H7 (cell line): ENCODE results near the gene CCDC142. TPM values are rescaled to one million over a fixed set of nuclear protein-coding genes. Genes with fewer than 3 reads are reported as not detected.

Source experiments
- DNase-seq: peaks from one replicate; pipeline ENCODE4 v3.0.0; 2012
- H3K27me3 ChIP-seq: 2 replicates; pipeline ENCODE4 v1.6.0; 2011; ENCODE audit warnings: mild to moderate bottlenecking, low read length; ENCODE audit not compliant: control insufficient read depth, insufficient read depth
- H3K36me3 ChIP-seq: replicated peaks from 2 replicates; pipeline ENCODE4 v1.5.1; 2011; ENCODE audit warnings: low read length; ENCODE audit not compliant: control insufficient read depth, insufficient read depth
- H3K4me3 ChIP-seq: 2 replicates; pipeline ENCODE4 v1.5.1; 2011; ENCODE audit warnings: low read depth, mild to moderate bottlenecking, control low read depth, low read length, moderate library complexity; ENCODE audit not compliant: insufficient read depth
- total RNA-seq: library from RNA; depleted of rRNA; stranded (reverse); fragments of >200 nt; shearing (Covaris generic); gene quantifications from 2 replicates; pipeline ENCODE4 v1.2.3, GENCODE V29; 2014; rRNA removed

CCDC142 gene, protein sequence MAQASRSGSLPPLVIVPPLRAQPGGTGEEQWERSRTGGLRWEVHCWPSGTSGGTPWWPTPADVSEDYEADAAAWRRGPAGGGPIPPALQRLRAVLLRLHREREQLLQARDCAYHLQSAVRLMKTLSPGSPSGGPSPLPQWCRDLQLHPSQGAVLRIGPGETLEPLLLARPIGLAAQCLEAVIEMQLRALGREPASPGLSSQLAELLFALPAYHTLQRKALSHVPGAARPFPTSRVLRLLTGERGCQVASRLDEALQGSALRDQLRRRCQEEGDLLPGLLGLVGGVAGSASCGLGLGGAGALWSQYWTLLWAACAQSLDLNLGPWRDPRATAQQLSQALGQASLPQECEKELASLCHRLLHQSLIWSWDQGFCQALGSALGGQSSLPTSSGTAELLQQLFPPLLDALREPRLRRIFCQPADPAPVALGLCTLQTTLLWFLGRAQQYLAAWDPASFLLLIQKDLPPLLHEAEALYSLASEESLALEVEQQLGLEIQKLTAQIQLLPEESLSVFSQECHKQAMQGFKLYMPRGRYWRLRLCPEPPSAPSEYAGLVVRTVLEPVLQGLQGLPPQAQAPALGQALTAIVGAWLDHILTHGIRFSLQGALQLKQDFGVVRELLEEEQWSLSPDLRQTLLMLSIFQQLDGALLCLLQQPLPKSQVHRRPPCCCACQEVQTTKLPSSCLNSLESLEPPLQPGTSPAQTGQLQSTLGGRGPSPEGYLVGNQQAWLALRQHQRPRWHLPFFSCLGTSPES
- 9.8 and 12.0 TPM in 2 replicates for total RNA-seq

DNA sequence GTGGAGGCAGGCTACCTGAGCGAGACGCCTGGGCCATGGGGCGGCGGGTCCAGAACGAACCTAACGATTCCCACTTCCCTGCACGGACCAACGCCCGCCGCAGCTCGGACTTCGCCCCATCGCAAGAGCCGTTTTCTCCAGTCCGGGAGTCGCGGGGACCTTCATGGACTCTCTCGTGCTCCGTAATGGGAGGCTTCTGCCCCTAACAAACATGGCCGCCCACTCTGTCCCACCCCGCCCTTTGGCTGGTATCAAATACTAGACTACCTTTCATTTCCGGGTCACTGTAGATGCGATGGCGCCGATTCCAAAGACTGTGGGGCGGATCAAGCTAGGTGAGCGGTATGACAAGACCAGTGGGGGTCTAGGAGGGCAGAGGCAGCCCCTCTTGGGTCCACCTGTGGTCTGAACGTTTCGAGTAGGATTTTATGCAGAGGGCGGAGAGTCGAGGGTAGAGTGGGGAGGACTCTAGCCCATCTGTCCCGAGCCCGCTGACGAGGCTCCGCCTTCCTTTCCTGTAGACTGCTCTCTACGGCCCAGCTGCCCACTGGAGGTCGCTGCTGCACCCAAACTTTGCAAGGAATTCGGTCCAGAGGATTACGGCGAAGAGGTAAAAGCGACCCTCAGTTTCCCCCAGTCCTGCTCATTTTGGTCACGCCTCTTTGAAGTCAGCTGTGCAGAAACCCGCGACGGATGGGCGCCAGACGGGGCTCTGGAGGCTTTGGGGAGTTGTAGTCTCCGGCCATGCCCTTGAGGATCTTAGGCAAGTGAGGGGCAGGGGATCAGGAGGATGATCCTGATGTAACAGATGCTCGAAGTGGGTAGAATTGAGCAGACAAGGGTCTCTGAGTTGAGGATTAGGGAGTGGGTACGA lies at the start of gene CCDC142, which contains the start of gene TTC31:
Gene CCDC142, minus strand, starts transcription at position 198 of the 874 bp plus-strand sequence. Its CDS starts 161 bp downstream, at position 37.
Gene TTC31, plus strand, starts transcription at position 281 of the 874 bp plus-strand sequence. Its CDS starts 15 bp downstream, at position 296.
- H3K4me3 ChIP-seq = peak within 1 kb of the TSS; percentile 93
- H3K36me3 ChIP-seq = peaks cover 7% of the 10 kb centered on the region
- H3K27me3 ChIP-seq = no peaks in the 10 kb centered on the region; the same call in 1 of the 2 replicates
- DNase-seq = peak; percentile 94

DNA sequence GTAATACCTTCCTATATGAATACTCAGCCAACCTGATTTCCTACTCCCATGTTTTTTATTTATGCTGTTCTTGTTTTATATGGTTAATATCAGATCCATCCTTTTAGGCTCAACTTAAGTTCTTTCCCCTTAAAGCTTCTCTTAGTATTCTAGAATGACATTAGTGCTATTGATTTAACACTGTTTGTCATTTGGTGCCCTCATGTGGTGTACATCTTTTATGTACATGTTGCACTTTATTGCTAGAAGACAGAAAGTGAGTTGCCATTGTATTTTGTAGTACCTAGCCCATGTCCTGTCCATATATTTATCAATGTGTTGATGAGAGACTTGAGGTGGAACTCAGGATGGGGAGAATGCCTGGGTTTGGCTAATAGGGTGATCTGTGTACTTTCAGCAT lies 49.4 kb upstream of the CCDC142 start:
- Histone ChIP-seq H3K27me3 (peaks cover 5% of the 10 kb centered on the region; the same call in 1 of the 2 replicates), H3K4me3 (no peak overlapping the region), H3K36me3 (peaks cover 14% of the 10 kb centered on the region)
- DNase-seq = no peak

DNA sequence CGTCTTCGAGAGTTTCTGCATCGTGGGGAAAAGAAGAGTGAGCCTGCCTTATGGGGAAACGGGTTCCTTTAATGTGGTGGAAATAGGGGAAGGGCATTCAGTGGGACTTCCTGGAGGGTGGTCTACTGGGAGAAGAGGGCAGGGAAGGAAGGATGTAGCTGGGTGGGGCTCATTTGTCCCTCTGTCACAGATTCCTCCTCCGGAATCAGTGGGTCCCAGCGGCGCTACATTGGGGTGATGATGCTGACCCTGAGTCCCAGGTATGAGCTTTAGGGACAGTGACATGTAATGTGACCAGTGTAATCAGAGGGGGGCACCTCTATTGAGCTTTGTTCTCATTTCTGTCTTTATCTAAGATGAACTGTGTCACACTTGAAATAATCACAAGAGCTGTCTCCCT lies 48.9 kb upstream of the CCDC142 start:
- no peak for DNase-seq
- Histone ChIP-seq H3K27me3 (peaks cover 5% of the 10 kb centered on the region; the same call in 1 of the 2 replicates), H3K4me3 (no peak overlapping the region), H3K36me3 (peaks cover 20% of the 10 kb centered on the region)

DNA sequence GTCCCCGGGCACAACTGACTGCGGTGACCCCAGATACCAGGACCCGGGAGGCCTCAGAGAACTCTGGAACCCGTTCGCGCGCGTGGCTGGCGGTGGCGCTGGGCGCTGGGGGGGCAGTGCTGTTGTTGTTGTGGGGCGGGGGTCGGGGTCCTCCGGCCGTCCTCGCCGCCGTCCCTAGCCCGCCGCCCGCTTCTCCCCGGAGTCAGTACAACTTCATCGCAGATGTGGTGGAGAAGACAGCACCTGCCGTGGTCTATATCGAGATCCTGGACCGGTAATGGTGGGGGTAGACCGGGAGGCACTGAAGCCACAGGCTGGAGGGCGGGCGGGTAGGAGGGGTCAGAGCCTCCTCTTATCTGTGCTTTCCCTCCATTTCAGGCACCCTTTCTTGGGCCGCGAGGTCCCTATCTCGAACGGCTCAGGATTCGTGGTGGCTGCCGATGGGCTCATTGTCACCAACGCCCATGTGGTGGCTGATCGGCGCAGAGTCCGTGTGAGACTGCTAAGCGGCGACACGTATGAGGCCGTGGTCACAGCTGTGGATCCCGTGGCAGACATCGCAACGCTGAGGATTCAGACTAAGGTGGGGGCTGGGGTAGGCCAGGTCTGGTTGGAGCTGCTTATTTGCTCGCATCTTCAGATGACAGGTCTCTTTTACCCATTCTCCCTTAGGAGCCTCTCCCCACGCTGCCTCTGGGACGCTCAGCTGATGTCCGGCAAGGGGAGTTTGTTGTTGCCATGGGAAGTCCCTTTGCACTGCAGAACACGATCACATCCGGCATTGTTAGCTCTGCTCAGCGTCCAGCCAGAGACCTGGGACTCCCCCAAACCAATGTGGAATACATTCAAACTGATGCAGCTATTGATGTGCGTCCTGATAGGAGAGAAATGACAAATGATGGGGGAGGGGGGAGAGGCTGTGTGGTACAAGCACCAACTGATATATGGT lies 47.7 kb upstream of the CCDC142 start:
- Histone ChIP-seq H3K36me3 (peaks cover 24% of the 10 kb centered on the region), H3K27me3 (peaks cover 5% of the 10 kb centered on the region; the same call in 1 of the 2 replicates), H3K4me3 (peak overlapping the region; percentile 99)
- DNase-seq = peak; percentile 86

DNA sequence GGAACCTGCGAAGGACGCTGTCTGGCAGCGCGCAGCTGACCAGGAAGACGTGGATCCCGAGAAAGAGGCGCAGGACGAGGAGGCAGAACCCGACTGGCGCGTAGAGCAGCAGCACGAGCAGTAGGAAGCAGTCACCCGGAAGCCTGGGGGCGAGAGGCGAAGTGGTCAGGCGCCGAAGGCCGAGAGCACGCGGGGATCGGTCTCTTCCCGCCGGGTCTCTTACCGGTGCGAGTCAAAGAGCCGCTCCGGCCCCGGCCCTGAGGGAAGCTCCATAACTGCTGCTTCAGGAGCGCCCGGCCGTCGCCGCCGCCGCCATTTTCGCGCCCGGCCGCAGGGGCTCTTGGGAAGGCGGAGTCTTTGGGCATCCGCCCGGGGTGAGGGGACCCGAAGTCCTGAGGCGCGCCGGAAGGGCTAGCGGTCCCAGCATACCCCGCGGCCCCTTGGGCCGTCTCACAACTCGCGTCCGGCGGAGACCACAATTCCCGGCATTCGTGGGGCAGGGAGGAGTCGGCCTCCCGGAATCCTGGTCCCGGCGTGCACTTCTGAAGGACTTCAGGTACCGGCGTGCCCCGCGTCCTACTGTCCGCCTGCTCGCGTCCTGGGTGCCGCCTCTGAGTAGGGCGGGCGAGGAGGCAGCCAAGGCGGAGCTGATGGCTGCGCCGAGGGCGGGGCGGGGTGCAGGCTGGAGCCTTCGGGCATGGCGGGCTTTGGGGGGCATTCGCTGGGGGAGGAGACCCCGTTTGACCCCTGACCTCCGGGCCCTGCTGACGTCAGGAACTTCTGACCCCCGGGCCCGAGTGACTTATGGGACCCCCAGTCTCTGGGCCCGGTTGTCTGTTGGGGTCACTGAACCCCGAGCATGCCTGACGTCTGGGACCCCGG lies 46.8 kb upstream of the CCDC142 start, which contains the start of the genes AUP1 and HTRA2:
Gene AUP1, minus strand, starts transcription at position 350 of the 882 bp plus-strand sequence. Its CDS starts 77 bp downstream, at position 273.
Gene HTRA2, plus strand, starts transcription at position 577 of the 882 bp plus-strand sequence. Its CDS starts 74 bp downstream, at position 651.
- peak; percentile 100 for DNase-seq
- H3K27me3 ChIP-seq = peaks cover 5% of the 10 kb centered on the region; the same call in 1 of the 2 replicates
- peaks cover 24% of the 10 kb centered on the region for H3K36me3 ChIP-seq
- peak within 1 kb of the TSS; percentile 99 for H3K4me3 ChIP-seq

DNA sequence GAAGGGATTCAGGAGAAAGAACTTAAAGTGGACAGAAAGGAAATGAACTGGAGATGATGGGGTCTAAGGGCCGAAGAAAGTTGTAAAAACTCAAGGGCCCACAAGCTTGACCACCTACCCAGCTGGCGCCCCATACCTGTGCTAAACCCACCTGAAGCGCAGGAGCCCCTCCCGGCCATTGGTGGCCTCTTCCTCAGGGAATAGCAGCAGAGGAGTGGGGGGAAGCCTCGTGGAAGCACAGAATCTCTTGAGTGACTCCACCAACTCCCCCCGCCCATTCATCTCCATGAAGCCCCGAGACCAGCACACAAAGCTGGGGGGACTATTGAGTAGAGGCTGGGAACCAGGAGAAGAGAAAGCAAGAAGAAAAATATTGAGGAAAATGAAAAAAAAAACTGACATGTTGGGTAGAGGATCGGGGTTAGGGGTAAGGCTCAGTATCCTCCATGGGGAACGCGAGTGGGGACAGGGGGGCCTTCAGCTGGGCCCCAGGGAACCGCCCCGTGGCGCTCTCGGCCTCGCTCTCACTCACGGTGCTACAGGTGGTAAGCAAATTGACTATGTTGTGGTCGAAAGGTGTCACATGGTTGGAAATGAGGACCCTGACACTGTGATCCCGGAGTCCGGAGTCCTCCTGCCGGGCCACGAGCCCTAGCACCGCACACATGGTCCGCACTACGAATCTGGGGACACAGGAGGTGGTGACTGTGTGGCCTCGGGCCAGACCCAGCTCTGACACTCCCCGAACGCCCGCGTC lies 46.0 kb upstream of the CCDC142 start:
- Histone ChIP-seq H3K36me3 (peaks cover 24% of the 10 kb centered on the region), H3K4me3 (peak overlapping the region; percentile 99), H3K27me3 (peaks cover 5% of the 10 kb centered on the region; the same call in 1 of the 2 replicates)
- DNase-seq = no peak

DNA sequence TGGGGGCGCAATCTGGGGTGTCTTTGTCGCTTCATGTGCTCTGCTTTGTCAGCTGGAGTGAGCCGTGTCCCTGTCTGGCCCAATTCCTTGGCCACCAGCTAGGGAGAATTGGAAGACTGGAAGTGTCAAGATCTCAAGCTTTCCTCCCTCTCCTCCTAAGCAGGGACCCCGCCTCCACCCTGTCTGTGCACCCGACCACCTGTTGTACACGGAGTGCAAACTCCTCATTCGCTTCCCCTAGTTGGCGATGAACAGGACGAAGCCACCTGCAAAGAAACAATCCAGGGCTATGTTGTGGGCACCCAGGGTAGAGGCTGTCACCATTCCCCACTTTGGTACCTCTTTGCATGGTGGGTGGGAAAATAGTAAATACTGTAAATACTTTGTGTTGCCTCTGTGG lies 44.9 kb upstream of the CCDC142 start:
- H3K27me3 ChIP-seq = peaks cover 9% of the 10 kb centered on the region; the same call in 1 of the 2 replicates
- no peak overlapping the region for H3K4me3 ChIP-seq
- peaks cover 23% of the 10 kb centered on the region for H3K36me3 ChIP-seq
- no peak for DNase-seq

DNA sequence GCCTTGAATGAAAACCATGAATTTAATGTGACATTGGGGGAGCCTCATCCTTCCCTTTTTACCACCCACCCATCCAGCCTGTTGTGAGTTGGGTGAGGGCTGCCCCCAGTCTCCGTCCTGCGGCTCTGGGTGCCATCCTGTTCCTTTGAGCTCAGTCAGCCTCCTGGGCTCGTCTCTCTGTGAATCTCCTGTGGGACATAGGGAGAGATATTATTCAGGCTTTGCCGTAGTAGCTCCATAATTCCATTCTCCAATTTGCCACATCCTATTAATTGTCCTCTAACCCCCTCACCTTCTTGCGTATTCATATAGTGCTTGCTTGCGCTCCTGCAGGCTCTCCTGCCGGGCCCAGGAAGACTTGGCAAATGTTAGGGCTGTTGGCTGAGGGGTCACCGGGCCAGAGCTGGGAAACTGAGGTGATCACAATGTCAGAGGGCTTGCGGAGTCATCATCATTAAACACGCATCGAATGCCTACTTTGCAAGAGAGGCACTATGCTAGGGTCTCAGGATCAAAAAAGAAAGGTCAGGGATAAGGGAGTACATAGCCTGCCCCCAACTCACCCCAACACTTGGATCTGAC lies 43.9 kb upstream of the CCDC142 start:
- DNase-seq = peak; percentile 26
- Histone ChIP-seq H3K4me3 (no peak overlapping the region), H3K27me3 (peaks cover 18% of the 10 kb centered on the region), H3K36me3 (peaks cover 18% of the 10 kb centered on the region)

DNA sequence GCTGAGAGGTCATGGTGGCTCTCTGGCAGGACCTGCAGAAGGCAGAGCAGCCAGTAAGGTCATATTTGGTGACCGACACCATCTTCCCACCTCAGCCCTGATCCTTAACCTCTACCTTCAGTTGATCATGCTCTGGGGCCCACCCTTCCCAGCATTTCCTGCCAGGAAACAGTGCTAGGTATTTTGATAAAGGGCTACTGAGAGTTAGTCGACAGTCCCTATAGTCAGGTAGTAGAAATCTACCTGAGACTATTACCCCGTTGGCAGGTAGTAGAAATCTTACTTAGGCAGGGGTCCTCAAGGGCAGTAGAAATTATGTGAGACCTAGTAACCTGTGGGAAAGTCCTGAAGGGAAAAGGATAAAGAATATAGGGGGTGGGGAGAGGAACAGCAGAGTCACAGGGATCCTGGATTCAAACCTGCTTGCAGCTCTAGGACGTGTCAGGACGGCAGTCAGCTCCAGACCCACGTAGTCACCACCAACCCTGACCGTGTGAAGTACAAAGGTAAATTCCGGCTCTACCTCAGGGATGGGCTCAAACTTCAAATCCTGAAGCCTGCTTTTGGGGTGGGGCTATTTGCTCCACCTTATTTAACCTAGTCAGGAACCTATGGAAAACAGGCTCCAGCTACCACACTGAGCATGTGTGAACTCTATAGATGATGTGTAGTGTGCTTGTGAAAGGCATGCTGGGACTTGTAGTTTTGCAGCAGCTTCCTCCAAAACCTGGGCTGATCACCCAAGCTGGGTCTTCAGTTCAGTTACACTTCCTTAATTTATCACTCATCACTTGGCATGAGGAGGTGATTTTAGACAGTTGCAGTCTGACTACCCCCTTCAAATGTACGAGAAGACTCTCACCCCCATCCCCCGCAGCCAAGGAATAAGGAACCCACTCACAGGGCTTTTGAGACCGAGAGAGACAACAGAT lies 43.2 kb upstream of the CCDC142 start, which contains the start of gene DQX1:
Gene DQX1, minus strand, starts transcription at position 515 of the 932 bp plus-strand sequence. Its CDS starts 502 bp downstream, at position 13.
- H3K4me3 ChIP-seq = no peak within 1 kb of the TSS
- H3K36me3 ChIP-seq = peaks cover 17% of the 10 kb centered on the region
- peak; percentile 75 for DNase-seq

DNA sequence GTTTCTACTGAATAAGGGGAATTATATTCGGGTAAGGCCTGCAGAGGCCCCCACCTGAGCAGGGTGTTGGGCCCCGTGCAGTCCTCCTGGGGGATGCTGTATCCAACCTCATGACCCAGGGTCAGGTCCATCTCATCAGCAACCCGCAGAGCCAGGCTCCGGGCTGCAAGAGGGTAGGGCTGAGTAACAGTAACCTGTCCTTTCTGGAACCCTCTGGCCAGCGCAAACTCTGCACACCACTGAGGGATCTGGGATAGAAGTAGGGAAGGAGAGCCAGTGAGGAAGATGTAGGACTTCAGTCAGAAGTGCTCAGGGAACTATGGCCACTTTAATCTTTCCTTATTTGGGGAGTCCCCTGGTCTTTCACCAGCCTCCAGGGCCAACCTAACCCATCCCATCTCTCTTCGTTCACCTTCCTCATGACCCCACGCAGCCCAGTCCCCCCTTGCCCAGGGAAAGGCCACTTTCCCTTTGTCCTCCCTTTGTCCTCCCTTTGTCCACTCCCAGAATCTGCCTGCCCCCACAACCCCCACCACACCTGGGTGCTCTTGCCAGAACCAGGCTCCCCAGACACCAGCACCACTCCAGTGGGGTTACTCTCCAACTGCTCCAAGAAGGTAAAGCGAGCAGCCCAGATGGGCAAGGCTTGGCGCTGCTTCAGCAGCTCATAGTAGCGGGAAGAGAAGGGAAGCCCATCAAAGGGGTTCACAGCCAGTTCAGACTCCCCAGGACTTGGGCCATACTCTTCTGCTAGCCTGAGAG lies 42.3 kb upstream of the CCDC142 start:
- Histone ChIP-seq H3K27me3 (peaks cover 23% of the 10 kb centered on the region), H3K4me3 (no peak overlapping the region), H3K36me3 (peaks cover 17% of the 10 kb centered on the region)
- peak; percentile 15 for DNase-seq

More for the DNA sequence above, 43.2 kb upstream of the CCDC142 start, which contains the start of gene DQX1:
- H3K27me3 ChIP-seq = peaks cover 23% of the 10 kb centered on the region
